Mucosa of descending colon (tissue), 3 donors: ENCODE results near the gene KIAA0825. TPM values are rescaled to one million over a fixed set of nuclear protein-coding genes. Genes with fewer than 3 reads are reported as not detected.

Experiments
- ATAC-seq: fragments of 200-7000 bp; cut with Tn5 transposase; one replicate; pipeline ENCODE4 v1.9.1; 2020; ENCODE audit warnings: mild to moderate bottlenecking, moderate library complexity
- DNase-seq, 3 donors: peaks; one replicate each; pipeline ENCODE4 v3.0.0-alpha.2; 2020
- H3K36me3 ChIP-seq: fragments of 200-600 bp; one replicate; pipeline ENCODE4 v1.8.0; 2021; ENCODE audit warnings: low read depth, mild to moderate bottlenecking
- H3K4me1 ChIP-seq: fragments of 200-600 bp; one replicate; pipeline ENCODE4 v1.8.0; 2021; ENCODE audit warnings: low read depth, mild to moderate bottlenecking
- H3K4me3 ChIP-seq: fragments of 200-600 bp; one replicate; pipeline ENCODE4 v1.8.0; 2021; ENCODE audit warnings: mild to moderate bottlenecking
- H3K9me3 ChIP-seq: fragments of 200-600 bp; one replicate; pipeline ENCODE4 v1.8.0; 2021; ENCODE audit warnings: mild to moderate bottlenecking
- CTCF ChIP-seq: fragments of 200-600 bp; IDR thresholded peaks from one replicate; pipeline ENCODE4 v1.8.0; 2022; ENCODE audit warnings: antibody characterized with exemption, mild to moderate bottlenecking
- intact Hi-C, 2 donors: fragments of 100-400 bp; cut with DNase I in 1 of 2; cut with micrococcal nuclease in 1 of 2; formaldehyde crosslinking; loops; one replicate each; pipeline versions ENCODE4 v1.11.0 to v1.11.1; 2022; cut with DNase I, micrococcal nuclease
- total RNA-seq, 3 donors: library from RNA; stranded (reverse); fragmentation: NEBNext Ultra II Directional in 2 of 3; extraction: Animal tissue kit (Norgen Biotek cat#: 25700) in 2 of 3; gene quantifications; one replicate each; pipeline versions ENCODE4 v1.2.1 to v1.2.4, GENCODE V29; 2021 to 2023
- donor health status: DM: no; HTN: no; CAD: no; lungs with moderate emphysema.
- donor health status: DM: no; HTN: no; CAD: no.
- donor health status: DM: no; HTN: yes; CAD: no.

Gene KIAA0825
- total RNA-seq, 3 donors from 2014 or later: 2.6 to 3.6 (median 3.1) TPM

- no peaks in the 10 kb centered on the region for H3K36me3 ChIP-seq
- no peaks in the 10 kb centered on the region for H3K4me1 ChIP-seq
- intact Hi-C loops: no loop called here
- no peak for DNase-seq
- no peak for ATAC-seq
- TF ChIP-seq CTCF: no peak
- H3K4me3 ChIP-seq: no peak overlapping the region
- no peaks in the 10 kb centered on the region for H3K9me3 ChIP-seq
Measured at GRCh38 chr5:94473936-94474335, 144.5 kb downstream of the KIAA0825 start.

- no peaks in the 10 kb centered on the region for H3K4me1 ChIP-seq
- intact Hi-C loops: no loop called here
- H3K4me3 ChIP-seq: no peak overlapping the region
- no peak for TF ChIP-seq CTCF
- H3K9me3 ChIP-seq: no peaks in the 10 kb centered on the region
- no peak for ATAC-seq
- H3K36me3 ChIP-seq: no peaks in the 10 kb centered on the region
- DNase-seq: no peak
Measured at GRCh38 chr5:94471521-94471920, 146.9 kb downstream of the KIAA0825 start.

DNA sequence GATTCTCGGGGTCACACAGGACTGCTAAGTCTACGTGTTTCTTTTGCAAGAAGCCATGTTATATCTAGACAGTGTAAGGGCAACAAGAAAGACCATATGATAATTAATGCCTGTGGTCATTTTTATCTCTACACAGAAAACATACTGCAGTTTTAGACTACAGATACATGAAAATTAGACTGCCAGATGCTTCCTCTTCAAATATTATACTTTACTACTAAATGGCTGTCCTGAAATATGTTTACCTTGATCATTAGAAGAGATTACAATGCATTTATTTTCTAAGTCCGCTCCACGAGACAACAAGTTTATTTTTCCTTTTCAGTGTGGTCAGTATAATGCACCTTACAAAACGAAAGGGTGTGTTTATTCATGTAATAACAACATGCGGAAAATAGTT is 147.6 kb downstream of the KIAA0825 start:
- TF ChIP-seq CTCF: no peak
- intact Hi-C loops: no loop called here
- Histone ChIP-seq H3K4me3 (no peak overlapping the region), H3K36me3 (no peaks in the 10 kb centered on the region), H3K4me1 (no peaks in the 10 kb centered on the region), H3K9me3 (no peaks in the 10 kb centered on the region)
- ATAC-seq (no peak), DNase-seq (no peak)

GRCh38 chr5:94469894-94470329 is 148.5 kb downstream of the KIAA0825 start:
- Histone ChIP-seq H3K9me3 (no peaks in the 10 kb centered on the region), H3K4me1 (no peaks in the 10 kb centered on the region), H3K4me3 (no peak overlapping the region), H3K36me3 (no peaks in the 10 kb centered on the region)
- TF ChIP-seq CTCF: no peak
- intact Hi-C loops: no loop called here
- DNase-seq (no peak), ATAC-seq (no peak)

GRCh38 chr5:94467954-94468930 is 150.2 kb downstream of the KIAA0825 start:
- TF ChIP-seq CTCF: no peak
- H3K9me3 ChIP-seq: no peaks in the 10 kb centered on the region
- no peaks in the 10 kb centered on the region for H3K4me1 ChIP-seq
- no peak overlapping the region for H3K4me3 ChIP-seq
- intact Hi-C loops: no loop called here
- ATAC-seq (no peak), DNase-seq (no peak)
- H3K36me3 ChIP-seq: no peaks in the 10 kb centered on the region
